HG03103 (cell line): ENCODE results near the gene ZDHHC8.

Experiments used
- ATAC-seq: cut with Tn5 transposase; IDR thresholded peaks from one replicate; pipeline ENCODE4 v1.9.1; 2021; ENCODE audit warnings: low read depth; ENCODE audit not compliant: unreplicated experiment

The ZDHHC8 gene

DNA sequence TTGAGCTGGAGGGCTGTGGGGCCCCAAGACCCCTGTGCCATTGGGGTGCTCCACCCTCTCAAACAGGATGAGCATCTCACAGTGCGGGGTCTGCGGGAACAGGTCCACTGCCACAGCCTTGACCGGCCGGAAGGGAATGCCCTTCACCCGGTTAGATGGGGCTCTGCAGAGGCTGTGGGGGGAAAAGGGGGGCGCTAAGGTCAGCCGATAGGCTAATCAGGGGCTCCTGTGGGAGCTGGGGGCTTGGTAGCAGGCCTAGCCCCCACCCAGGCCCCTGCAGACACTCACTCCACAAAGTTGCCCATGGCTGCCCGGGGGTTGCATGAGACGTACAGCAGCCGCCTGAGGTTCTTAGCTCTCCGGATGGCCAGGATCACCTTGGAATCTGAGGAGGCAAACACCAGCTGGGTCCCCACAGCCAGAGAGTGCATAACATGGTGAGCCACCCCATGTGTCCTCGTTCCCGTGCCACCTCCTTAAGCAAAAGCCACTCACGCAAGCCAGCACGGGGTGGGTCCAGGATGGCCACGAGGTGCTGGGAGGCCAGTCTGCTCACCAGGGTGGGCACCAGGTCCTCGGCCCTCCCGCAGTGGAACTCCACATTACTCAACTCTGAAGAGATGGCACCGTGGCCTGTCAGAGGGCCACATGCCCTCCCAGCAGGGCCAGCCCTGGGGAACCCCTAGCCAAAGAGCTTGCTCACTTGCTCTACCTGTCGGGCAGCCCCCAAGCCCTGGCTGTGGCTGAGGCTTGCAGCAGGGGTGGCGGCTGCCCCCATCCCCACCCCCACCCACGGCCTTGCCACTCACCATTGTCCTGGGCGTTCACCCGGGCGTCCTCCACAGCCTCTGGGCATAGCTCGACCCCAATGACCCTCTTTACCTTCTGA, 18.7 kb upstream of the ZDHHC8 start:
- no peak for ATAC-seq

DNA sequence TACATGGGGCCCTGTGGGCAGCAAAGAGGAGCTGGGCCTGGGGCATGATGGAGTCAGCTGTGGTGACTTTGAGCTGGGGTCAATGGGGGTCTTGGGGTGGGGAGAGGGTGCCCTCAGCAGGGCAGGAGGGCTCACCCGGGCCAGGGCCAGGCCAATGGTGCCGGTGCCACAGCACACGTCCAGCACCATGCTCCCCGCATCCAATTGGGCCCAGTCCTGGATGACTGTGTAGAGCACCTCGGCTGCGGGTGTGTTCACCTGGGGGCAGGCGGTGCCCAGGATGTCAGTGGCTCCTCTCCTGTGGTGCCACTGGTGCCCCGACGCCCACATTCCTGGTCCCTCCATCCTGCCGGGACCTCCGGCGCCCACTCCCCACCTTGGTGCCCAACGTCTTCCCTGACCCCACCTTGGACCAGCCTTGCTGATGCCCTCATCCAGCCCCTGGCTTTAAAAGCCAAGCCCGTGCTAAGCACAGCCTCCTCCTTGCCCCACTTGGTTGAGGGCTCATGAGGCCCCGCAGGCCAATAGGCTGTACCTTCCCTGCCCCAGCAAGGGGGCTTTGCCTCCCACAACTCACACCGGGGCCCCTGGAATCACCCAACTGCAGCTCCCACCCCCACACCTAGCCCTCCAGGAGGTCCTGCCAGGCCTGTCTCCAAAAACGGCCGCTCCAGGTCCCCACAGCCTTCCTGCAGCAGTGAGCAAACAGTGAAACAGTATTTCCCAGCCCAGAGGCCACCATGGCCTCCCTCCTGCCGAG, 17.9 kb upstream of the ZDHHC8 start:
- ATAC-seq, result no peak

DNA sequence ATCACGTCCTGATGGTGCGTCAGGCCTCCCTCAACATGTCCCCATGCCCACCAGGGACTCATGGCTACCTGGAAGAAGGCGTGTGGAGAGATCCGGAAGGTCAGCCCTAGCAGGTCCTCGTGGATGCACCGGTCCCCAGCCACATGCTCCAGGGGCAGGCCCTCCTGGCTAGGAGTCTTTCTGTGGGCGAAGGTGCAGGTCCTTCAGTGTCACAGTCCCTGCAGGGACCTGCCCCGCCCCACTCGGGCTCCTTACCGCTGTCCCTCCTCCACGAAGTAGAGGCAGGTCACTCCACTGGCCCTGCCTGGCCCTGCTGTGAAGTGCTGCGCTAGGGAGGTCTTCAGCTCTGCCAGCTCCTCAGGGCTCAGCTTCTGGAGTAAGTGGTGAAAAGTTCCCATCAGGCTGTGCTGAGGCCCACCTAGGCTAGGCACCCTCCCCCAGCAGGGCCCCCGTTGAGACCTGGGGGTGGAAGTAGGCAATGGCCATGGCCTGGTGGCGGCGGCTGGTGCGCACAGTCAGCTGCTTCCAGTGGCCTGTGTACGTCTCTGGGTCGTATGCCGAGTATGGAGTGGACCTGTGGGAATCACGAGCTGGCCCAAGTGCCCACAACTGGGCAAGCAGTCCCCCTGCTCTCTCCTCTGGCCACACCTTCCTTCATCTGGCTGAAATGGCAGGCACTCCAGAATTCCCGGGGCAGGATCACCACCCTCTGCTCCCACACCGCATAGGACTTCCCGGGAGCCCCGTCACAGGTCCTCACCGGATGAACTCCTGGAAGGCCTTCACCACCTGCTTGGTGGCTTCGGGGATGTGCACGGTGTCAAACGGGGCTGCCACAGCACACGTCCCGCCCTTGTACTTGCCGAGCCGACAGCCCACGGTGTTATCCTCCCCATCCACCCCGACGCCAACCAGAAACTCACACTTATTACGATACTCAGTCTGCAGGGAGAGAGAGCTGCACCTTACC, 16.8 kb upstream of the ZDHHC8 start:
- no peak for ATAC-seq

DNA sequence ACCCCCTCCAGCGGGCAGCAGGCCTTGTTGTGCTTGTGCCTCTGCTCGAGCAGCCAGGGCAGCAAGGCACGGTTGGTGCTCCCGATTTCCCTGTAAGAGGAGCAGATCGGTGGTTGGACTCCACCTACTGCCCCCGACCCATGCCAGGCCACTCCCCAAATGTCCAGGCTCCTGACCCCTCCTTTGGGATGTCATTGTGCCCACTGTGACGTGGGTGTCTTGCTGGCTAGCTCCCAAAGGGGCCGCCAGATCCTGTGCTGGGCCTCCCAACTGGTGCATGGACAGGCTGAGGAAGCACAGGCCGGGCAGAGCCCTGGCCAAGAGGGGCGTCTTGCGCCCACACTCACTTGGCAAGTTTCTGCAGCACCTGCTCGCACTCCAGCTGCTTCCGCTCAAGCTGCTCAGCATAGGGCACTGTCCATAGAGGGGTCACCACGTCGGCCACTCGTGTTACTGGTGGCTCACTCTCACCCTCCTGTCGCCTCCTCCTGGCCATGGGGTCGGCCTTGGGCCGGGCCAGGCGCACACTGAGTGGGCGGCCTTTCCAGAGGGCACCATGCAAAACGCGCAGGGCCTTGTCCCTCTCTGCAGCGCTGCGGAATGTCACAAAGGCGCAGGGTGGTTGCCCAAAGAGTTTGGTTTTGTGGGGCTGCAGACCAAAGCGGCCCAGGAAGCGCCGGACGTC, 15.8 kb upstream of the ZDHHC8 start, which contains the start of gene RANBP1:
RANBP1 (plus strand) TSS at position 414 of the 685 bp plus-strand sequence; CDS start at position 495, 81 bp downstream.
- no peak for ATAC-seq

DNA sequence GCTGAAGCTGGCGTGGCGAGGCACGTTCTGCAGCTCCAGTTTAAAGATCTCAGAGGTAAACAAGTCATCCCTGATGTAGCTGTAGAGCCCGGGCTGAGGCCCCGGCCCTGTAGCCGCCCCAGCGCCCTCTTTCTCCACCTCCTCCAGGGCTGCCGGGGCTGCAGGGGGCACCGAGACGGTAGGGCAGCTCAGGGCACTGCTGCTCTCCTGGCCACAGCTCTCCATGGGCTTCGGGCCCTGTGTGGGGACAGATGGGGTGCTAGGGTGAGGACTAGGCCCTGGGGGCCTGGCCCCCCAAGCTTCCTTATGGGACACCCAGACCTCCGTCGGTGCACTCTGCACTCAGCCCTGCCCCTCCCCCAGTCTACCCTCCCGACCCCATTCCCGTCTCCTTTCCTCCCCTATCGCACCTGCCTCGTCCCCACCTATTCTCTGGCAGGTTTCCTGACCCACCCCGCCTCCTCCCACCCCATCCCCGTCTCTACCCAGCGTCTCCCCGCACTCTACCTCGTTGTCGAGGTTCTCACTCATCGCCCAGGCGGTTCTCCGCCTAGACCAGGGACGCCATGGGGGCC, 15.1 kb upstream of the ZDHHC8 start:
- ATAC-seq, result no peak

DNA sequence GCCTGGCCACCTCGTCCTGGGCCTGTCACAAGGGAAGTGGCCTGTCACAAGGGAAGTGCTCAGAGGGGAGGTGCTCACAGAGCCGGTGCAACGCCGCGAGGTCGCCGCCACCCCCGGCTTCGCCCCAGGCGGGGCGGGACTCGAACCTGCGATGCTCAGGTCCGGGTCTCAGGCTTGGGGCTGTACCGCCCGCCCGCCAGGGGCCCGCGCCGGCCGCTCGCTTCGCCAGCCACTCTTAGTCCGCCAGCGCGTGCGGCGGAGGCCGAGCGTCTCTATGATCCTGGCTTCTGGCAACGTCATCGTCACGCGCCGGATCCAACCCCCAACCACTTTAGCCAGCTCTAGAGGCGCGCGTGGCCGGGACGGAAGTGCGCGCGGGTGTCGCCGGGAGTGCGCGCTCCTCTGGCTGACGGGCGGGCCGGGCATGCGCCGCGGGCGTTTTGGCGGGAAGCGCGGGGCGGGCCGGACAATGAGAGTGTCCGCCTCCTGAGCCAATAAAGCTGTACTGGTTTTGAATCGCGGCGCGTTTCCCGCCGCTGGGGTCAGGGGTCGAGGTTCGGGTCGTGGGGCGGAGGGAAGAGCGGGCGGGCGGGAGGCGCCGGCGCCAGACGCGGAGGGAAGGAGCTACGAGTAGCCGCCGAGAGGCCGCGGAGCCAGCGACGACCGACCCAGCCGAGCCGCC, 14.5 kb upstream of the ZDHHC8 start, which contains the start of gene TRMT2A:
TRMT2A (minus strand) TSS at position 276 of the 682 bp plus-strand sequence. CDS start 320 bp downstream, outside the sequence.
- ATAC-seq, result peak; percentile 70

DNA sequence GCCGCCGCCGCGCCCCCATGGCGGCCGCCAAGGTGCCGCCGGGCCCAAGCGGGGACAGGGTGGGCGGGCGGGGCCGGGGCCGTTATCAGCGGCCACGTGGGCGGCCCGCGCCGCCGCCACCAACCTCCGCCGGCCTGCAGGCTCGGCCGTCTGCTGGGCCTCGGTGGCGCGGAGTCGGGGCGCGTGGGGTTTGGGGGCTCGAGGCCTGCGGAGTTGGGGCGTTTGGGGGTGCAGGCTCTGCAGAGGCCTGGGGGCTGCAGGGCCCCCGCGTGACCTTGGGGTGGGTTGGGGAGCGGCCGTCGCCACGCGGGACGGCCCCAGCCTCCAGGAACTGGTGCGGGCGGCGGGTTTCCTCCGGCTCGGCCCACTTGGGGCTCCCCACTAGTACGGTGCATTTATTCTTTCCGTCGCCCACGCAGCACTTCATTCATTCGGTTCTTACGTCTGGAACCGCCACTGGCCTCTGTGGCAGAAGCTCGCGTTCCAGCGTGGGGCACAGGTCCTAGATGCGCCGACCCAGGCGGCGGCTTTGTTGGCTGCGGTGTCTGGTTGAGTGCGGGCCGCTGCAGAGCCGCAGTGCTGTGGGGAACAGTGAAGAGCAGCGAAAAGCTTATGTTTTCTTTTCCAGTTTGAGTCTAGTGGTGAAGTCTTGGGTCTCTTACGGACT, 13.8 kb upstream of the ZDHHC8 start:
- peak; percentile 5 for ATAC-seq

DNA sequence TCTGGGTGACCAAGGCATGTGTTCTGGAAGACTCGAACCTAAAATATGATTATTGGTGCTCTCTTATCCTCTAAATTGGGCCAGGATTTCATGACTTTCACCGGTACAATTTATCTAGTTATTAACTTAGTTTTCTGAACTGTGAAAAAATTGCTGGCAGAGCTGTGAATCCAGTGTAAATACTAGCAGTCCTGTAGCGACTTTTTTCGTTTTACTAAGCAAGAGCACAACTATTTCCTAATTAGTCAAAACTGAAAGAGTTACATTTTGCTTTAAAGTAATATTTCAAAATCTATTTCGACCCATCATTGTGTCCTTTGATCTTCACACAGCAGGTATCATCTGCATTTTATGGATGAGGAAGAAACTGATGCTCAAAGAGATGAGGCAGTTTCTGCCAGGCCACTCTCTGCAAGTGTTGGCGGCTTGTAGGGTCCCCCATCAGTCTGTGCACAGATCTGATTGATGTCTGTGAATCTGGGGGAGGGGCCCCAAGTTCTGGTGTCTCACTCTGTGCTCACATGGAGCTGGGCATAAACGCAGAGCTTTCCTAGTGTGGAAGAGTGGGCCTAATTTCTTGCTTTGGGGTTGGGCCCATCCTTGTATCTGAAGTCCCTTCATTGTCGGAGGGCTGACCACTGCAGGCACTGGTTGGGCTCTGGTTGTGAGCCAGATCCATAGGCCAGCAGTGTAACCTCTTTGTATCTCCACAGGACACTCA, 13.1 kb upstream of the ZDHHC8 start:
- ATAC-seq, result no peak

DNA sequence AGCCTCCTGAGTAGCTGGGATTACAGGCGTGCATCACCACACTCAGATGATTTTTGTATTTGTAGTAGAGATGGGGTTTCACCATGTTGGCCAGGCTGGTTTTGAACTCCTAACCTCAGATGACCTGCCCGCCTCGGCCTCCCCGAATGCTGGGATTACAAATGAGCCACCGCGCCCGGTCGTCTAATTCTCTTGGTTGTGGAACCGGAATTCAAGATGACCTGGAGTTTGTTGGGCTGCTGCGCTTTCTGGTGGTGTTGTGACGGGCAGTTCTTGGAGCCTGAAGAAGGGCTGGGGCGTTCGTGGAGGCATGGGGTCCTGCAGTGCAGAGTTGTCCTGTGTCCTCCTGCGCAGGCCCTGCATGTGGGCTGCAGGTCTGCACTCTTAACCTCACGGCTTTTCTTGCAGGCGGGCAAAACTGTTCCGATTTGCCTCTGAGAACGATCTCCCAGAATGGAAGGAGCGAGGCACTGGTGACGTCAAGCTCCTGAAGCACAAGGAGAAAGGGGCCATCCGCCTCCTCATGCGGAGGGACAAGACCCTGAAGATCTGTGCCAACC, 9.7 kb upstream of the ZDHHC8 start:
- ATAC-seq, result no peak

DNA sequence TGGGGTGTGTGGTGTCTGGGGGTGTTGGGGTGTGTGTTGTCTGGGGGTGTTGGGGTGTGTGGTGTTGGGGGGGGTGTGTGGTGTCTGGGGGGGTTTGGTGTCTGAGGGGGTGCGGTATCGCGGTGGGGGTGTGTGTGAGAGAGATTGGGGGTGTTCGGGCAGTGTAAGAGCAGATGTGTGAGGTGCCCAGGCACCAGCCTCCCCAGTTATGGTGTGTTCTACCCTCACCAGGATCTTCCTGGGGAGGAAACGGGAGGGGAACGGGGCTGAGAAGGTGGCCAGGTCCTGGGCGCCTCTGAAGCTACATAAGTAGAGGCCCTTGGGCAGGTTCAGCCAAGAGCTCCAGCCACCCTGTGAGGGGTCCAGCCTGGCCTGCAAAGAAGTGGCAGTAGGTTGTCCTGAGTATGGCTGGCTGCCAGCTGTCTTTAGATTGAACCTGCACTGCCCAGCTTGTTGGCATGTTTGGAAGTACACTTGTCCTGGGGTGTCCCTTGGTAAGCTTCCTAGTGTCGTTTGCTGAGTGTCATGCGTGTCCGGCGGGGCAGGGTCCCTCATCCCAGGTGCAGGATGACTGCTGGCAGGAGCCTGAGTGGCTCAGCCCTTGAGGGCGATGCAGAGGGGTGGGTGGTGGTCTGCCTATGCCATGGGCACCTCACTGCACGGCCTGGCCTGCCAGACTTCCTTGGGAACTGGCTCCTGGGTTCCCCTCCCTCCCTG, 8.1 kb upstream of the ZDHHC8 start:
- ATAC-seq, result no peak

DNA sequence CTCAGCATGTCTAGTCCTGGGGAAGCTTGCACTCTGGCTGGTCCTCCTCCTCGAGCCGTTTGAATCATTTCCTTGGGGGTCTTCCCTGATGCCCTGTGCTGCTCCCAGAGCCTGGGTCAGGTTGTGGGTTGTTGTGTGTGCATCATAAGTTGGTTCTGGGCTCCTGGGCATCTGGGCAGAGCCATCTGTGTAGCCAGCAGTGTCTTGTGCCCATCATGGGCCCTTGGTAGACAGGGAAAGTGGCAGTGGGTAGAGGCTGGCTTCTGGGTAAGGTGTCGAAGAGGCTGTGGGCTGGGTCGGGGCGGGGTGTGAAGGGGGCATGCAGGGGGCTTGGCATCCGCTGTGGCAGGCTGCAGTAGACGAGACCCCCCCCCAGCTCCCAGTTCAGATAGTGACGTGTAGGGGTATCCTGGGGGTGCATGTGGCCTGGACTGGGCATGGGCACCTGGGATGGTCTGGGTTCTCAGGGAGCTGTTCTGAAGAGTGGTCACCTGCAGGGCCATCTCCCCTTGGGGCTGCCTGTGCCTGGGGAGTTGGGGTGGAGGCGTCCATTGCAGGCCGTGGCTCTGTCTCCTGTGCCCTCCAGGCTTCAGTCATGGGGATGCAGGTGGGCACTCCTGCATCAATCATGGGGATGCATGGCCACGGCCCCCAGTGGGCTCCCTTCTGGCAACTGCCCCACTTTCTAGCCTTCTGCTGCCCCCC, 7.4 kb upstream of the ZDHHC8 start:
- no peak for ATAC-seq

DNA sequence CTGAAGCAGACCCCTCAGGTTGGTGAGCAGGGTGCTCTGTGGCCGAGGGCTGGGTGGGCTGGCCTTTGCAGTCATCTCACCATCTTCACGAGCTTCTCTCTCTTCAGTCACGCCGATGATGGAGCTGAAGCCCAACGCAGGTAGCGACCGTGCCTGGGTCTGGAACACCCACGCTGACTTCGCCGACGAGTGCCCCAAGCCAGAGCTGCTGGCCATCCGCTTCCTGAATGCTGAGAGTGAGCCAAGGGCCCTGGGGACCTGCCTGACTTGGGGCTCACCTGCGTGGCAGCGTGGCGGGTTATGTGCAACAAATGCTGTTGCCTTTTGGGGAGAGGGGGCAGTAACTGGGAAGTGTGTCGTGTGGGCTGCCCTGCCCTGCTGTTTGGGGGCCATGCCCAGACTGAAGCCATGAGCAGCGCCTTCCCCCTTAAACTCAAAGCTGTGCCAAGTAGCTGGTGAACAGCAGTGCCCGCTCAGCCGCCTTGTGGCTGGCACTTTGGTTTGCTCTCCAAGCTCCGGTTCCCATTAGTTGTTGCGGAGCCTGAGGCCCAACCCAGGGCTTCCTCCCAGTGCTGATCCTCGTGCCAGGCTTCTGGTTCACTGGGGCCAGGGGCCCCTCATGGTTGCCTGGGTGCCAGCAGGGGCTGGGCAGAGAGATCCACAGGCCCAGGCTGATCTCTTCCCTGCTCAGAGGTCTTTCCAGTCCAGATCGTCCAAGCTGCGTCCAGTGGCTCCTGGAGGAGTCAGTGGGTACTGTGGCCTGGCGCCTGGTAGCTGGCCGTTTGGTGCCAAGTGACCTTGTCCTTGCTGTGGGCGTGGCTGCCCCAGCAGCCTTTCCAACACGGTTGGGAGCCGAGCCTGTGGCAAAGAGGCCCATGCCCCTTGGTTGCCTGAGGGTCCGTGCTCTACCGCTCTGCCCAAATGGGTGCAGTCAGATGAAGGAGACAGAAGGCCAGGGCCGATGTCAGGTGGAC, 6.1 kb upstream of the ZDHHC8 start:
- ATAC-seq, result no peak

DNA sequence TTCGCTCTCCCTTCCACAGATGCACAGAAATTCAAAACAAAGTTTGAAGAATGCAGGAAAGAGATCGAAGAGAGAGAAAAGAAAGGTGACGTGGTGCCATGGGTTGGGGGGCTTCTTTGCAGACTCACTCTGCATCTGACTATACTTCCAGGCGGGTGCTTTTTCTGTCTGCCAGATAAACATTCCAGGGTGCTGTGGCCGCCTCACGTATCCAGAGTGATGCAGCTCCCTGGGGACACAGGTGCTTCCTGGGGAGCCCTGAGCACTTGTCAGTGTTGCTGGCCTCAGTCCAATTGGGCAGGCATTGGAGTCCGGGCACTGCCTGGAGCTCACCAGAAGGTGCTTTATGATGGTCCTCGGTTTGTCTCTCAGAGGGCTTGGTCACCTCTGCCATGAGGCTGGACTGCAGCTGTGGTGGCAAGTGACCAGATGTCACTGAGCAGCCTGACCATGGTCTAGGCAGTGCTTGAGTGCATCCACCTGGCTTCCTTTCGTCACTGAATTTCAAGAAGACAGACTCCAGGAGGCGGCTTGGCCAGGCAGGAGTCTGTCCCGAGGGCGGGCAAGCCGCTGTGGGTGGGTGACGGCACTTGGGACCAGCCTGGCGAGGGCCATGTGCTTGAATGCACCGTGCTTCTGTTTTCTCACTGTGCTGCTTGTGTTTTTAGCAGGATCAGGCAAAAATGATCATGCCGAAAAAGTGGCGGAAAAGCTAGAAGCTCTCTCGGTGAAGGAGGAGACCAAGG, 5.1 kb upstream of the ZDHHC8 start:
- ATAC-seq, result no peak

DNA sequence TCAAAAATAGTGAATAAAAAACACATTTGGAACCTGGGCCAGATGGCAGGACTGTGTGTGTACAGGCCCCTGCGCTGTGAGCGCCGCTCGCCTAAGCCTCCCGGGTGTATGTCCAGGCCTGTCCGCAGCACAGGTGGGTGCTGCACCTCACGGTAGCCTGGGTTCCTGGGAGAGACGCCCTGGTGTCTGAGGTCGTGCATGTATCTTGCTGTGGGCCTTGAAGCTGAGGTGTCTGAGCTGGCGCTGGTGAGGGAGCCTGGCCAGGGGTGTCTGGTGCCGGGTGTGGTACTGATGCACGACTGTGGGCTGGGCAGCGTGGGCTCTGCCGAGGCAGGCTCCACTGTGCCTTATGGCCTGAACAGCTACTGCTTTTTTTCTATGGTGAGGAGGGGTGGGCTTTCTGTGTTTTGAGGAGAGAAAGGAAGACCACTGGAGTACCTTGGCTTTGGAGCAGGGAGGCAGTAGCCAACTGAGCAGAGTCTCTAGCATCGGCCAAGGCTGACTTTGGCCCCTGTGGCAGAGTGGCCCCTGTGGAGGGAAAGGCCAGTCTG, 4.2 kb upstream of the ZDHHC8 start:
- no peak for ATAC-seq
